H9 (cell line): ENCODE results near the gene ALG12. TPM values are rescaled to one million over a fixed set of nuclear protein-coding genes. Genes with fewer than 3 reads are reported as not detected.

Experiments used
- DNase-seq: peaks from one replicate; pipeline ENCODE4 v3.0.0-alpha.2; 2017
- H2AFZ ChIP-seq: one replicate; pipeline ENCODE4 v1.6.1; 2013; ENCODE audit warnings: mild to moderate bottlenecking, low read length, control low read depth, moderate library complexity
- H2AK5ac ChIP-seq: 2 replicates; pipeline ENCODE4 v1.6.1; 2013; ENCODE audit warnings: low read length, control low read depth, mixed read lengths; ENCODE audit not compliant: insufficient read length
- H2BK120ac ChIP-seq: one replicate; pipeline ENCODE4 v1.6.1; 2013; ENCODE audit warnings: low read depth, mild to moderate bottlenecking, low read length, control low read depth, inconsistent platforms; ENCODE audit not compliant: poor library complexity, severe bottlenecking
- H2BK12ac ChIP-seq: 2 replicates; pipeline ENCODE4 v1.6.1; 2013; ENCODE audit warnings: low read length, control low read depth, mixed read lengths, low read depth; ENCODE audit not compliant: insufficient read length
- H2BK15ac ChIP-seq: 2 replicates; pipeline ENCODE4 v1.6.1; 2013; ENCODE audit warnings: low read depth, low read length, control low read depth
- H2BK20ac ChIP-seq: one replicate; pipeline ENCODE4 v1.6.1; 2013; ENCODE audit warnings: low read depth, mild to moderate bottlenecking, low read length, control low read depth, inconsistent platforms; ENCODE audit not compliant: poor library complexity, severe bottlenecking
- H2BK5ac ChIP-seq: 2 replicates; pipeline ENCODE4 v1.6.1; 2013; ENCODE audit warnings: low read length, control low read depth, mixed read lengths; ENCODE audit not compliant: insufficient read length
- H3K14ac ChIP-seq: 2 replicates; pipeline ENCODE4 v1.6.1; 2013; ENCODE audit warnings: low read length, control low read depth; ENCODE audit not compliant: insufficient read depth
- H3K18ac ChIP-seq: 2 replicates; pipeline ENCODE4 v1.6.1; 2013; ENCODE audit warnings: low read depth, mild to moderate bottlenecking, mixed read lengths, low read length, control low read depth; ENCODE audit not compliant: insufficient read length
- H3K23ac ChIP-seq: 2 replicates; pipeline ENCODE4 v1.6.1; 2013; ENCODE audit warnings: low read length, control low read depth, mixed read lengths, low read depth; ENCODE audit not compliant: insufficient read length
- H3K23me2 ChIP-seq: 2 replicates; pipeline ENCODE4 v1.6.1; 2013; ENCODE audit warnings: low read depth, mild to moderate bottlenecking, mixed read lengths, low read length, control low read depth; ENCODE audit not compliant: insufficient read length, poor library complexity, severe bottlenecking
- H3K27ac ChIP-seq: 2 replicates; pipeline ENCODE4 v1.5.1; 2013; ENCODE audit warnings: low read length, control low read depth, mixed read lengths, low read depth; ENCODE audit not compliant: insufficient read length
- H3K27me3 ChIP-seq: 2 replicates; pipeline ENCODE4 v1.6.1; 2013; ENCODE audit warnings: low read length, control low read depth, inconsistent platforms; ENCODE audit not compliant: insufficient read depth
- H3K4ac ChIP-seq: 2 replicates; pipeline ENCODE4 v1.6.1; 2013; ENCODE audit warnings: low read depth, mild to moderate bottlenecking, control low read depth, inconsistent platforms, low read length, moderate library complexity
- H3K4me1 ChIP-seq: 2 replicates; pipeline ENCODE4 v1.6.1; 2013; ENCODE audit warnings: low read length, control low read depth, inconsistent platforms; ENCODE audit not compliant: insufficient read depth
- H3K4me2 ChIP-seq: 2 replicates; pipeline ENCODE4 v1.6.1; 2013; ENCODE audit warnings: low read length, control low read depth, mixed read lengths; ENCODE audit not compliant: insufficient read length, insufficient read depth
- H3K56ac ChIP-seq: 2 replicates; pipeline ENCODE4 v1.6.1; 2013; ENCODE audit warnings: low read depth, mild to moderate bottlenecking, mixed read lengths, low read length, control low read depth; ENCODE audit not compliant: insufficient read length
- H3K79me1 ChIP-seq: 2 replicates; pipeline ENCODE4 v1.6.1; 2013; ENCODE audit warnings: low read depth, mild to moderate bottlenecking, moderate library complexity, low read length, control low read depth, inconsistent platforms; ENCODE audit not compliant: insufficient read depth, poor library complexity, severe bottlenecking
- H3K79me2 ChIP-seq: 2 replicates; pipeline ENCODE4 v1.6.1; 2013; ENCODE audit warnings: low read length, control low read depth, inconsistent platforms; ENCODE audit not compliant: insufficient read depth
- H3K9ac ChIP-seq: 2 replicates; pipeline ENCODE4 v1.6.1; 2013; ENCODE audit warnings: low read length, control low read depth, mixed read lengths; ENCODE audit not compliant: insufficient read length; ENCODE audit errors: extremely low read depth
- H3K9me3 ChIP-seq: one replicate; pipeline ENCODE4 v1.6.1; 2013; ENCODE audit warnings: low read depth, low read length, inconsistent platforms; ENCODE audit not compliant: control insufficient read depth
- H3T11ph ChIP-seq: one replicate; pipeline ENCODE4 v1.6.1; 2013; ENCODE audit warnings: mild to moderate bottlenecking, low read length, control low read depth, inconsistent platforms
- H4K20me1 ChIP-seq: one replicate; pipeline ENCODE4 v1.6.1; 2013; ENCODE audit not compliant: control insufficient read depth, insufficient read length, insufficient read depth
- H4K5ac ChIP-seq: 2 replicates; pipeline ENCODE4 v1.6.1; 2013; ENCODE audit warnings: low read depth, mild to moderate bottlenecking, mixed read lengths, low read length, control low read depth; ENCODE audit not compliant: insufficient read length
- H4K8ac ChIP-seq: replicated peaks from 2 replicates; pipeline ENCODE4 v1.6.1; 2013; ENCODE audit warnings: low read length, control low read depth, mixed read lengths, low read depth; ENCODE audit not compliant: insufficient read length
- H4K91ac ChIP-seq: 2 replicates; pipeline ENCODE4 v1.6.1; 2013; ENCODE audit warnings: low read depth, mild to moderate bottlenecking, moderate library complexity, mixed read lengths, low read length, control low read depth; ENCODE audit not compliant: insufficient read length
- H3K27ac Mint-ChIP-seq, 3 experiments: 2 replicates in 2 of 3; 3 replicates in 1 of 3; pipeline ENCODE4 v1.8.0; 2020 to 2021; ENCODE audit warnings: mixed read lengths in 3 of 3, mild to moderate bottlenecking in 1 of 3, moderate library complexity in 1 of 3
- H3K27me3 Mint-ChIP-seq: 2 replicates; pipeline ENCODE4 v1.8.0; 2021; ENCODE audit warnings: low read depth, mild to moderate bottlenecking, moderate library complexity, mixed read lengths
- H3K36me3 Mint-ChIP-seq, 3 experiments: 2 replicates in 2 of 3; 3 replicates in 1 of 3; pipeline ENCODE4 v1.8.0; 2020 to 2021; ENCODE audit warnings: low read depth in 3 of 3, mixed read lengths in 3 of 3; ENCODE audit not compliant: insufficient read depth in 1 of 3
- H3K4me1 Mint-ChIP-seq, 2 experiments: 2 replicates each; pipeline ENCODE4 v1.8.0; 2020; ENCODE audit warnings: mixed read lengths in 2 of 2
- H3K4me3 Mint-ChIP-seq, 2 experiments: 2 replicates in 1 of 2; 3 replicates in 1 of 2; pipeline ENCODE4 v1.8.0; 2020 to 2021; ENCODE audit warnings: mild to moderate bottlenecking in 2 of 2, mixed read lengths in 2 of 2, moderate library complexity in 1 of 2
- H3K9me3 Mint-ChIP-seq, 2 experiments: 2 replicates in 1 of 2; 3 replicates in 1 of 2; pipeline ENCODE4 v1.8.0; 2020; ENCODE audit warnings: mild to moderate bottlenecking in 2 of 2, mixed read lengths in 2 of 2, moderate library complexity in 1 of 2
- CTCF ChIP-seq: fragments of 200-600 bp; sonication (generic); conservative IDR thresholded peaks from 3 replicates; pipeline ENCODE4 v1.8.0; 2021; ENCODE audit warnings: antibody characterized with exemption, mild to moderate bottlenecking
- WGBS: extraction: QIAGEN DNeasy Blood & Tissue Kit; methylation state at CpG from one replicate; pipeline ENCODE4 v1.1.7; 2013; ENCODE audit warnings: missing lambda C conversion rate, low lambda C conversion rate, mixed read lengths; ENCODE audit not compliant: insufficient read length; ENCODE audit errors: extremely low coverage; 5-methylcytosine and 5-hydroxymethylcytosine counted together
- total RNA-seq: library from RNA; stranded (reverse); gene quantifications from 2 replicates; pipeline ENCODE4 v1.2.1, GENCODE V29; 2021

ALG12 gene
- total RNA-seq, 1 experiment from 2014 or later, result 19.2 TPM

GRCh38 chr22:49896201-49896600 is 22.0 kb downstream of the ALG12 start:
- Histone ChIP-seq H2BK120ac (no peak overlapping the region), H3T11ph (no peak overlapping the region), H4K5ac (no peak overlapping the region), H3K23me2 (no peaks in the 10 kb centered on the region), H3K4me1 (no peaks in the 10 kb centered on the region), H3K4me2 (no peak overlapping the region), H3K18ac (no peak overlapping the region), H3K27ac (no peak overlapping the region), H3K9me3 (no peaks in the 10 kb centered on the region), H4K91ac (no peak overlapping the region), H3K79me2 (no peaks in the 10 kb centered on the region), H3K9ac (no peak overlapping the region), H2BK15ac (no peak overlapping the region), H3K56ac (no peak overlapping the region), H2AK5ac (no peak overlapping the region), H3K14ac (no peak overlapping the region), H2BK12ac (no peak overlapping the region), H4K8ac (no peak overlapping the region), H2BK20ac (no peak overlapping the region), H2BK5ac (no peak overlapping the region), H2AFZ (no peak overlapping the region), H3K79me1 (no peaks in the 10 kb centered on the region), H3K27me3 (no peaks in the 10 kb centered on the region), H3K23ac (no peak overlapping the region), H4K20me1 (no peaks in the 10 kb centered on the region), H3K4ac (no peak overlapping the region)
- peaks cover 9 to 22% of the 10 kb centered on the region in 2 experiments for H3K9me3 Mint-ChIP-seq
- H3K27me3 Mint-ChIP-seq, result no peaks in the 10 kb centered on the region
- no peak overlapping the region; a peak in 1 of 7 replicates for H3K27ac Mint-ChIP-seq
- no peak for DNase-seq
- H3K36me3 Mint-ChIP-seq, result peaks cover 30 to 53% (median 47%) of the 10 kb centered on the region in 3 experiments
- no peak overlapping the region for H3K4me3 Mint-ChIP-seq
- no CpG with 5 or more reads among the region's 5 CpGs for WGBS
- no peak for TF ChIP-seq CTCF
- H3K4me1 Mint-ChIP-seq, result no peaks in the 10 kb centered on the region
